Fibroblast of the aortic adventitia (primary cell): Measurements from ENCODE around the gene KPNB1. TPM values are rescaled to one million over a fixed set of nuclear protein-coding genes. Genes with fewer than 3 reads are reported as not detected.

ENCODE experiments used
- DNase-seq: peaks from one replicate; pipeline ENCODE4 v3.0.0-alpha.2; 2010; ENCODE audit warnings: low read depth
- H3K4me3 ChIP-seq: 2 replicates; pipeline ENCODE4 v1.5.1; 2011; ENCODE audit warnings: low read depth, mild to moderate bottlenecking, control low read depth, low read length, moderate library complexity
- CTCF ChIP-seq: IDR thresholded peaks from 2 replicates; pipeline ENCODE4 v1.5.1; 2011; ENCODE audit warnings: mild to moderate bottlenecking, low read length, control low read depth, inconsistent platforms; ENCODE audit not compliant: insufficient read depth
- total RNA-seq: library from RNA; depleted of rRNA; stranded (reverse); fragments of >200 nt; gene quantifications from 2 replicates; pipeline ENCODE4 v1.2.3, GENCODE V29; 2012; ENCODE audit warnings: low replicate concordance

KPNB1 gene
- total RNA-seq, 1 donor, result 473 TPM

DNA sequence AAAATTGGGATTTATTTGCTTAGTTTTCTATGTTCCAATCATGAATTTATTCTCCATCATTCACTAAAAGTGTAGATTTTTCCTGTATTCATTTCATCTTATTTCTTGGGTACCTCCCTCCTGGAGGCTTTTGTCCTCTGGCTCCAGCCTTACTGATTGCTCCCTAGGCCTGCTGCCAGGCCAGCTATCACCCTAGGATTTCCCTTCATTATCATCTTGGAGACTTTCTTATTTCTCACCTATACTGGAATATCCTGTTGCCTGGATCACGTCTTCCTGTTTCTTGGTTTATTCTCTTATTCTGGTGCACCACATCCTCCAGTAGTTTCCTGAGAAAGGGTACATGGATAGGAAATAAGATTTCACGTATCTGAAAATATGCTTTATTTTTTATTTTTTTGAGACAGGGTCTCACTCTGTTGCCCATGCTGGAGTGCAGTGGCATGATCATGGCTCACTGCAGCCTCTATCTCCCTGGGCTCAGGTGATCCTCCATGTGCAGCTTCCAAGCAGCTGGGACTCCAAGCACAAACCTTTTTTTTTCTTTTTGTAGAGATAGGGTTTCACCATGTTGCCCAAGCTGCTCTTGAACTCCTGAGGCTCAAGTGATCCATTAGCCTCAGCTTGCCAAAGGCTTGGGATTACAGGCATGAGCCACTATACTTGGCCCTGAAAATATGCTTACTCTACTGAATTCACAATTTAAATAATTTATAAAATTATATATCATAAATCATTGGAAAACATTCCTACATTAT lies 13.3 kb upstream of the KPNB1 start:
- no peak for DNase-seq
- no peak for TF ChIP-seq CTCF
- H3K4me3 ChIP-seq, result no peak overlapping the region

DNA sequence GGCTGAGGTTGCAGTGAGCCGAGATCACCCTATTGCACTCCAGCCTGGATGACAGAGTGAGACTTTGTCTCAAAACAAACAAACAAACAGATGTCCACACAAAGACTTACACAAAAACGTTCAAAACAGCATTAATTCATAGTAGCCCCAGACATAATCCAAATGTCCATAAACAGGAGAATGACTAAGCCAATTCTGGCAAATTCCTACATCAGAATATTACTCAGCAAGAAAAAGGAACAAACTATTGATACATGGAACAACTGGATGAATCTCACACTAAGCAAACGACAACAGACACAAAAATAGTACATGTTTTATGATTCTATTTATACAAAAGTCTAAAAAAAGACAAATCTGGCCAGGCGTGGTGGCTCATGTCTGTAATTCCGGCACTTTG lies 10.8 kb upstream of the KPNB1 start:
- no peak overlapping the region for H3K4me3 ChIP-seq
- no peak for TF ChIP-seq CTCF
- DNase-seq, result no peak

GRCh38 chr17:47640076-47640475 lies 9.6 kb upstream of the KPNB1 start:
- no peak for DNase-seq
- no peak for TF ChIP-seq CTCF
- no peak overlapping the region for H3K4me3 ChIP-seq

DNA sequence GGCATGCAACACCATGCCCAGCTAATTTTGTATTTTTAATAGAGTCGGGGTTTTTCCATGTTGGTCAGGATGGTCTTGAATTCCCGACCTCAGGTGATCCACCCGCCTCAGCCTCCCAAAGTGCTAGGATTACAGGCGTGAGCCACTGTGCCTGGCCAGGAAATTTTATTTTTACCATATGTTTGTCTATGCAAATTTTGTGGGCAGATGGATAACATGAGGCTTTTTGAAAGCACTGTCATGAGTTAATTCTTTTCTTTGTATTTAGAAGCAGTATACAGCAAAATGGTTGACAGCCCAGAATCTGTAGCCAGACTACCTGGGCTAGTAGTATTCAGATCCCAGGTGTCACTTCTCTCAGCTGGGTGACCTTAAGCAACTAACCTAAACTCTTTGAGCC lies 8.5 kb upstream of the KPNB1 start:
- H3K4me3 ChIP-seq, result no peak overlapping the region
- no peak for TF ChIP-seq CTCF
- no peak for DNase-seq

- TF ChIP-seq CTCF, result no peak
- H3K4me3 ChIP-seq, result no peak overlapping the region
- no peak for DNase-seq
These were observed 6.6 kb upstream of the KPNB1 start for GRCh38 chr17:47643116-47643515.

- no peak for DNase-seq
- no peak for TF ChIP-seq CTCF
- H3K4me3 ChIP-seq, result no peak overlapping the region
These were observed 5.4 kb upstream of the KPNB1 start for GRCh38 chr17:47644324-47644723.

GRCh38 chr17:47649972-47650524 lies 329 bp downstream of the KPNB1 start:
- TF ChIP-seq CTCF, result no peak
- peak overlapping the region; percentile 79 for H3K4me3 ChIP-seq
- DNase-seq, result no peak
